ENCODE data around the gene TNF.

TNF gene

GRCh38 chr6:31545291-31545690 is 30.1 kb upstream of the TNF start:
- peak in 1 of 2 experiments; percentile 42 for DNase-seq

DNA sequence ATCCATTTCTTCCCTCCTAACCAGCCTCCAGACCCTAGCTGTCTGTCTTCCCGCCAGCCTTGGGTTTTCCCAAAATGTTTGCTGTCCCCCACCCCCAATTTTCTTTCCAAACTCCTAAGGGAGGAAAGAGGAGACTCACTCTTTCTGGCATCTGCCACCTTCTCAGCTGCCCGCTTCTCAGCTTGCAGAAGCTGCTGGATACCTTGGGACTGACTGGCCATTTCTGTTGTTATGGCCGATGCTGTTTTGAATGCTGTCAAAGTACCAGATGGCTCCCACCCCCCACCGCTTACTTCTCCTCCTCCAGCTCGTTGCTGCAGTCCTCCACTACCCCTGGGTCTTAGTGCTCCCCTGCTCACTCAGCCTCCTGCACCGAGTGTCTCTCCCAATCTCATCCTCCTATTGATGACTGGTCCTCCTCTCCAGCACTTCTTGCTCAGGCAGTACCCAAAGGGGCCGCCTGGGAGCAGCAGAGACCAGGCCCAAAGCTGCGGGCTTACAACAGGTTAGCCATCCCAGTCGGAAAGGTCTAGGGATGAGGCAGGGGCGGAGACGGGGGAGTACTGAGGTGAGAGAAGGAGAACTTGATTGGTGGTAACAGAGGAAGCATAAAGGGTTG is 28.9 kb upstream of the TNF start, which contains the start of gene ATP6V1G2:
ATP6V1G2 (minus strand) TSS at position 270 of the 619 bp plus-strand sequence; CDS start at position 221, 49 bp downstream.
- peak; percentile 97 to 98 for DNase-seq

DNA sequence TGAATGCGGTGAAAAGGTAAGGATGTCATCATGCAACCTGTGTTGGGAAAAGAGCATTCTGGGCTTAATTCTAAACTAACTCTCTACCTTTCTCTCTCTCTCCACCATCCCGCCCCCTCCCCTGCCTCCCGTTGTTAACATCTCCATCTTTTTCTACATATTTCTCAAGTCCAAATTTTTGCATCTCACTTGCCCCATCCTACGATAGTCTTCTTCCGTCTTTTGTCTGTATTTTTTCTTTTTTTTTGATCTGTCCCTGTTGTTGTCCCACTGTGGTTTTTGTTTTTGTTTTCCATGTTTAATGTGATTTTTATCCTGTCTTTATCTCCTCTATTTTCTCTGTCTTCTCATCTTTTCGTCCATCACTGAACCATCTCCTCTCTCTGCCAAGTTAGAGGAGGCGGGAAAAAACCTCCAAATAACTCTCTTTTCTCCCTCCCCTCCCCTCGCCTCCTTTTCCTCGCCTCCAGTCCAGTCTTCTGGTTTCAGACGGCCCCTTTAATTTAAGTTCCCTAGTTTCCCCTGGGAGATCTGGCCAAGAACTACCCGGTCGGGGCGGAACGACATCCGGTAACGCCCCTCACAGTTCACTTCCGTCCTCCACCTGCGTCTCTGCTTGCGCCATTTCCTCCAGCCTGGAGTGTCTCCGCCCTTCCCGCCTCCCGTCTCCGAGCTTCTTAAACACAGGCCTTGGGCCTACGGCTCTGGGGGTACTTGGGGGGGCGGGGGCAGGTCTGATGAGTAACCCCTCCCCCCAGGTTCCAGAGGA is 28.2 kb upstream of the TNF start, which contains the start of gene NFKBIL1:
NFKBIL1 (plus strand) TSS at position 651 of the 769 bp plus-strand sequence; CDS start at position 738, 87 bp downstream.
- peak; percentile 94 to 98 for DNase-seq

- peak in 1 of 2 experiments; percentile 39 for DNase-seq
Measured at GRCh38 chr6:31547727-31548543, 27.4 kb upstream of the TNF start.

DNA sequence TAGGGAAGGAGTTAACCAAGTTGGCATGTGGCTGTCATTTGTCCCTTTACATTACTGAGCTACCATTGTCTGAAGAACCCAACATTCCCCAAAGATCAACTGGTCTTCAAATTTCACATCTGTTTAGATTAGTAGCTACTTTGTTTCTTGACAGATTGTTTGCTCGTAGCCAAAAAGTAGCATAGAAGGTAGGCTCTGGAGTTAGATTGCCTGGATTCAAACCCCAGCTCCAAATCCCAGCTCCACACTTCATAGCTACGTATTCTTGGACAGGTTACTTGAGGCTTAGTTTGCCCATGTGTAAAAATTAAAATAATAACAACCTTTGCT is 26.9 kb upstream of the TNF start:
- no peak for DNase-seq

- DNase-seq, result peak in 1 of 2 experiments; percentile 48
Measured at GRCh38 chr6:31551371-31551770, 24.0 kb upstream of the TNF start.

DNA sequence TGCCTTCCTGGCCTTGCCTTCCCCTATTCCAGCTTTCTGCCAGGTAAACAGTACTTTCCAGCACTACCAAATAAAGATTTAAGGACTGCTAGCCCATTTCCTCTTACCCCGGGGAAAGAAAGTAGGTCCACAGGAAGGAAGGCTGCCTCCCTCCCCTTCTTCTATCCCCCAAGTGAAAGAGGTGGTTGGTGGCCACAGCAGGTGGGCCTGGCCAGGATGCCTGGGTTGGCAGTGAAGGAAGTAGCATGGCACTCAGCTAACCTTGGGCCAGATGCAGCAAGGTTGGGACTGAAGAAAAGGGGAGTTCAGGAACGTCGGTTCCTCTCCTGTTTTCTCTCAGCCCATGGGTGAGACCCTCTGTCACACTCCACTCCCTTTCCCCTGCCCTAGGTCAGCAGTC is 19.1 kb upstream of the TNF start:
- no peak for DNase-seq

- no peak for DNase-seq
Measured at GRCh38 chr6:31557443-31558317, 17.7 kb upstream of the TNF start.

DNA sequence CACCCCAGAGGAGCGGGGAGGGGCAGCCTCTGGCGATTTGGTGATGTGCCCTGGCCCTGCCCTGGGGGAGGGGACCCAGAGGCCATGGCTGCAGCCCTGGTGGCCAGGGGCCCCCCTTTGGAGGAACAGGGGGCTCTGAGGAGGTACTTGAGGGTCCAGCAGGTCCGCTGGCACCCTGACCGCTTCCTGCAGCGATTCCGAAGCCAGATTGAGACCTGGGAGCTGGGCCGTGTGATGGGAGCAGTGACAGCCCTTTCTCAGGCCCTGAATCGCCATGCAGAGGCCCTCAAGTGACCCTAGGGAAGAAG is 17.1 kb upstream of the TNF start:
- no peak for DNase-seq

- no peak for DNase-seq
Measured at GRCh38 chr6:31558631-31559500, 16.5 kb upstream of the TNF start.

- no peak for DNase-seq
Measured at GRCh38 chr6:31559606-31559957, 15.8 kb upstream of the TNF start.

- DNase-seq, result no peak
Measured at GRCh38 chr6:31559958-31560696, 15.2 kb upstream of the TNF start.

DNA sequence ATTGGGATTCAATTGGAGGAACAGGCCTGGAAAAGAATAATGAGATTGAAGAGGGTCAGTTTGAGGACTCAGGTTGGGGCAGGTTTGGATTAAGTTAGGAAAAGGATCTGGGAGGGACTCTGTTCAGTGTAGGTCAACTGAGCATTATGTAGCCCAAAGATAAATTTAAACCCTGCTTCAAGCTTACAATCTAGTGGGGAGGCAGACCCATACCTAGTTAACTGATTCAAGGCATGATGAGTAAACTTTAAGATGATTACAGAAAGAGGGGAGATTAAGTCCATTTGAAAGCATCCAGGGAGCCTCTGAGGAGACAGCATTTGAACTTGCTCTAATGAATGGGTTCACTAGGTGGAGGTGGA is 14.7 kb upstream of the TNF start:
- DNase-seq, result no peak

DNA sequence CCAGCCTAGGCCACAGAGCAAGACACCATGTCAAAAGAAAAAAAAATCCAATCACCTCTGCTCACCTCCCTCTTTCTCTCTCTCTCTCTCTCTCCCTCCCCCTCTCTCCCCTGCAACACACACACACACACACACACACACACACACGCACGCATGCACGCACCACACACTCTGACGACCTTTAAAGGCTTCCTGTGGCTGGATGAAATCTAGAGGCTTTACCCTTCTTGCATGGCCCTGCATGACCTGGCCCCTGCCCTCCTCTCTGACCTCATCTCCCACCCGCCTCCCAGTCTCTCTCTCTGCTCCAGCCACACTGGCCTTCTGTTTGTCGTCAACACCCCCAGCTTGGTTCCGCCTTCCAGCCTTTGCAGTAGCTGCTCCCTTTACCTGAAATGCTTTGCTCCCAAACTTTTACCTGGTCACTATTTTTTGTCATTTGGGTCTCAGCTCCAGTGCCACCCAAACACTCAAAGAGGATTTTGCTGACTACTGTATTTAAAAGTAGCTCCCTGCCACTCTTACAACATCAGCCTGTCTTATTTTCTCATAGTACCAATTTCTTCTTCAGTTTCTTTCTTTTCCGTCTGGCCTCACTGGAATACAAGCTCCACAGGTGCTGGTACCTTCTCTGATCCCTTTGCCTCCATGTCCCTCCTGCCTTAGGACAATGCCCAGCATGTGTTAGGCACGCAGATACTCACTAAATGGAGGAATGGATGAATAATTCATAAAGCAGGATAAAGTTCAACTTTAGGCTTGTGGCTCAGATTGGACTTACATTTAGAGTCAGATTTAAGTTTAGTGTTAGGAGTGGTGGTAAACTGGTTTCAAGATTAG is 7.6 kb upstream of the TNF start:
- DNase-seq, result no peak

DNA sequence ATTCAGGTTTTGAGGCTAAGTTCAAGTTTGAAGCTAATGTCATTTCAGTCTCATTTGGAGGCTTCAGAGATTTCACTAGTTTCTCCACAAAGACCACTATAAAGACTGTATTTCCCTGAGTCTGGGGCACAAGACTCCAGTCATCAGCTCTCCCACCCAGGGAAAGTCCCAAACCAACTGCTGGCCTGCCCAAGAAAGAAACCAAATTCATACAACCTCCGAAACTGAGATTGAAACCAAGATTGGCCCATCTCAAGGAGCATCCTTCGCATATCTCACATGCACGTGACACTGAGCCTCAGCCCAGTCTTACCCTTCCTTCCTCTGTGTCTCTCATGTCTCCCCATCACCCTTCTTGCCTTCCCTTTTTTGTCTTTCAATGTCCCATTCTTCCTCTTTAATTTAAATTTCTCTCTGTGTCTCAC is 6.8 kb upstream of the TNF start:
- no peak for DNase-seq

DNA sequence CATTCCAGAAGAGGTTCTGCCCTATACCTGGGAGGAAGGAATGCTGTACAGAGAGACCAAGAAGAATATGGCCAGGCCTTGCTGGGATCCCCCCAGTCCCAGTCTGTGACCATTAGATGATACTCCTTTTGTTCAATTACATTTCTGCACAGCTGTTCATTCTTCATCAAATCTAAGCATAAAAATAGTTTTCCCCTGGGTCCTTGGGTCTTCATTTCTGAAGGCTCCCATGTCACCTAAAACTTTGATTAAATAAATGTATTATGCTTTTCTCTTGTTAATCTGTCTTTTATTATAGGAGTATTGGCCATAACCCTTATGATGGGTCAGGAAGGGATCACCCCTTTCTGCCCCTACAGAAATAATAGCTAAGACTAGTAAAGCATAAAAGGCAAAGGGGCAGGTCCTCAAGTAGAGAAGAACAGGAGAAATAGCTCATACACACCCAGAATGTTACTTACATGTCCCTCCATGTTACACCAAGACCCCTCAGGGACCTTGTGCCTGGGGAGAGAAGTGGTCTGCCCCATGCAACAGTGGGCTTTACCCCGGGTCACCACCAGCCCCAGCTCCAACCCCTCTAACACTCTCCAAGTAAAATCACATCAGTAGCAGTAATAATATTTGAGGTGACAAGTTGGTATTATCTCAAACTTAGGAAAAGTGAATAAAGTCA is 5.4 kb upstream of the TNF start:
- DNase-seq, result no peak

- DNase-seq, result no peak
Measured at GRCh38 chr6:31572041-31572911, 3.1 kb upstream of the TNF start, which contains the start of gene LTA. Gene LTA, plus strand, starts transcription at chr6:31572289. Its CDS starts 454 bp downstream, at chr6:31572743.
